SK-N-SH treated with all-trans-retinoic acid at 6 μM for 48 hours (cell line): ENCODE measurements around the gene ZCCHC2.

Source experiments
- ARNTL ChIP-seq: fragments of 450-650 bp; formaldehyde crosslinking; IDR thresholded peaks from 2 replicates; pipeline ENCODE4 v1.5.0; 2020; ENCODE audit warnings: low read depth, mild to moderate bottlenecking, moderate library complexity, borderline replicate concordance
- CSDC2 ChIP-seq: fragments of 250-450 bp; sonication (Bioruptor Pico); IDR thresholded peaks from 2 replicates; pipeline ENCODE4 v1.5.0; 2020; ENCODE audit warnings: mild to moderate bottlenecking, moderate library complexity
- ISL1 ChIP-seq: fragments of 250-450 bp; sonication (Bioruptor Pico); IDR thresholded peaks from 2 replicates; pipeline ENCODE4 v2.1.2; 2022; ENCODE audit warnings: mild to moderate bottlenecking, moderate library complexity
- OSR1 ChIP-seq: fragments of 250-450 bp; sonication (Bioruptor Pico); IDR thresholded peaks from 2 replicates; pipeline ENCODE4 v1.8.0; 2022; ENCODE audit warnings: moderate library complexity, mild to moderate bottlenecking, inconsistent platforms
- TCF4 ChIP-seq: fragments of 250-450 bp; sonication (Bioruptor Pico); IDR thresholded peaks from 2 replicates; pipeline ENCODE4 v1.8.0; 2021; ENCODE audit warnings: mild to moderate bottlenecking, moderate library complexity, borderline replicate concordance
- TOX ChIP-seq: fragments of 250-450 bp; sonication (Bioruptor Pico); IDR thresholded peaks from 2 replicates; pipeline ENCODE4 v1.8.0; 2021; ENCODE audit warnings: mild to moderate bottlenecking, moderate library complexity, borderline replicate concordance
- ZFP3 ChIP-seq: fragments of 250-450 bp; sonication (Bioruptor Pico); IDR thresholded peaks from 2 replicates; pipeline ENCODE4 v1.5.0; 2020; ENCODE audit warnings: mild to moderate bottlenecking, moderate library complexity
- ZFP30 ChIP-seq: fragments of 450-650 bp; formaldehyde crosslinking; IDR thresholded peaks from 2 replicates; pipeline ENCODE4 v1.5.0; 2022; ENCODE audit warnings: mild to moderate bottlenecking, moderate library complexity
- ZNF70 ChIP-seq: fragments of 450-650 bp; formaldehyde crosslinking; IDR thresholded peaks from 2 replicates; pipeline ENCODE4 v1.5.0; 2020; ENCODE audit warnings: mild to moderate bottlenecking, moderate library complexity

DNA sequence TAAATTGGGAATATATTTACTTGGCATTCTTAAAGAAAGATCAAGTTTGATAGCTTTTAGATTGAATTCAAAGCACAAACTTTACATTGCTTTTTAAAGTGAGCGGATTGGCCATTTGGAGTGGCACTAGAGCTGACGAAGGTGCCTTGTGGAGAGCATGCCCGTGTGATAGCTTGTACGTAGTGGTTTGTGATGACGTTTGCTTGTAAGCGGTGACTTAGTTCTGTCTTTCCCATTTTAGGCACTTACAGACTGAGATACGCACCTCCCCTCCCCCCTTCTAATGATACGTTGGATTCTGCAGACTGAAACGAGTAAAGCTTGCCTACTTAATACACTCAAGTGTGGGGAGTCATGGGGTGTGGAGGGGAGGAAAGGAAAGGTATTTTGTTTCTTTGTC, 53.4 kb downstream of the ZCCHC2 start:
- TF ChIP-seq ISL1 (CRISPR knock-in tag) (no peak), CSDC2 (no peak), ARNTL (CRISPR knock-in tag) (no peak), TOX (CRISPR knock-in tag) (no peak), ZNF70 (CRISPR knock-in tag) (no peak), OSR1 (CRISPR knock-in tag) (no peak), ZFP3 (CRISPR knock-in tag) (no peak), ZFP30 (CRISPR knock-in tag) (no peak), TCF4 (CRISPR knock-in tag) (no peak)
